OCI-LY1 (cell line): Measurements from ENCODE around the gene FRMD4A.

ENCODE experiments used
- EZH2 ChIP-seq: fragments of 200-600 bp; sonication (generic), shearing (Covaris generic); IDR thresholded peaks from 2 replicates; pipeline ENCODE4 v1.8.0; 2017; ENCODE audit warnings: borderline replicate concordance, mixed run types, mild to moderate bottlenecking, antibody characterized with exemption, low read length, moderate library complexity, mixed read lengths
- TF ChIP-seq, protein P1 (sequence below): fragments of 200-600 bp; sonication (generic), shearing (Covaris generic); IDR thresholded peaks from 2 replicates; pipeline ENCODE4 v1.5.1; 2017; ENCODE audit warnings: mild to moderate bottlenecking, antibody characterized with exemption, low read length, moderate library complexity, mixed read lengths

DNA sequence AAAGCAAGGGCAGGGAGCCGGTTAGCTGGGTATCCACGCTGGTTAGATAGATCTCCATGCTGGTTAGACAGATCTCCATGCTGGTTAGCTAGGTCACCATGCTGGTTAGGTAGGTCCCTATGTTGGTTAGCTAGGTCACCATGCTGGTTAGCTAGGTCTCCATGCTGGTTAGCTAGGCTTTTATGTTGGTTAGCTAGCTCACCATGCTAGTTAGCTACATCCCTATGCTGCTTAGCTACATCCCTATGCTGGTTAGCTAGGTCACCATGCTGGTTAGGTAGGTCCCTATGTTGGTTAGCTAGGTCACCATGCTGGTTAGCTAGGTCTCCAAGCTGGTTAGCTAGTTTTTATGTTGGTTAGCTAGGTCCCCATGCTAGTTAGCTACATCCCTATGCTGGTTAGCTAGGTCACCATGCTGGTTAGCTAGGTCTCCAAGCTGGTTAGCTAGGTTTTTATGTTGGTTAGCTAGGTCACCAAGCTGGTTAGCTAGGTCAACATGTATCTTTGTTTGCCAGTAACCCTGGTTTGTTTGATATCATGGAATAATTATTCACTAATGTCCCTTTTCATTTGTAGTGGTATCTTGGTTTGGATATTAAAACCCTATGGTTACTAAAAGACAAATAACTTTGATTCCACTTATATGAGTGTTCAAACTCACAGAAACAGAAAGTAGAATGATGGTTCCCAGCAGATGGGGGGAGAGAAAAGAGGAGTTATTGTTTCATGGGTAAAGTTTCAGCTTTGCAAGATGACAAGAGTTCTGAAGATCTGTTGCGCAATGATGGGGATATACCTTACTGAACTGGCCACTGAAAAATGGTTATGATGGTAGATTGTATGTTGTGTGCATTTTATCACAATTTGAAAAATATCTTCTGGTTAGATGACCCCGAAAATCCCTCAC is 607.7 kb downstream of the FRMD4A start:
- TF ChIP-seq, protein P1, sequence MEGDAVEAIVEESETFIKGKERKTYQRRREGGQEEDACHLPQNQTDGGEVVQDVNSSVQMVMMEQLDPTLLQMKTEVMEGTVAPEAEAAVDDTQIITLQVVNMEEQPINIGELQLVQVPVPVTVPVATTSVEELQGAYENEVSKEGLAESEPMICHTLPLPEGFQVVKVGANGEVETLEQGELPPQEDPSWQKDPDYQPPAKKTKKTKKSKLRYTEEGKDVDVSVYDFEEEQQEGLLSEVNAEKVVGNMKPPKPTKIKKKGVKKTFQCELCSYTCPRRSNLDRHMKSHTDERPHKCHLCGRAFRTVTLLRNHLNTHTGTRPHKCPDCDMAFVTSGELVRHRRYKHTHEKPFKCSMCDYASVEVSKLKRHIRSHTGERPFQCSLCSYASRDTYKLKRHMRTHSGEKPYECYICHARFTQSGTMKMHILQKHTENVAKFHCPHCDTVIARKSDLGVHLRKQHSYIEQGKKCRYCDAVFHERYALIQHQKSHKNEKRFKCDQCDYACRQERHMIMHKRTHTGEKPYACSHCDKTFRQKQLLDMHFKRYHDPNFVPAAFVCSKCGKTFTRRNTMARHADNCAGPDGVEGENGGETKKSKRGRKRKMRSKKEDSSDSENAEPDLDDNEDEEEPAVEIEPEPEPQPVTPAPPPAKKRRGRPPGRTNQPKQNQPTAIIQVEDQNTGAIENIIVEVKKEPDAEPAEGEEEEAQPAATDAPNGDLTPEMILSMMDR = no peak
- no peak for TF ChIP-seq EZH2
